Smooth muscle cell (in vitro differentiated cells): ENCODE measurements around the gene TOP3B. TPM values are rescaled to one million over a fixed set of nuclear protein-coding genes. Genes with fewer than 3 reads are reported as not detected.

ENCODE experiments used
- DNase-seq: peaks from one replicate; lab custom pipeline; 2025; ENCODE audit not compliant: unreplicated experiment; lab: John Stamatoyannopoulos, UW
- H2AFZ ChIP-seq: fragments of 200-600 bp; sonication (generic); 2 replicates; pipeline ENCODE4 v1.6.0; 2016; ENCODE audit warnings: antibody characterized with exemption, low read depth, mild to moderate bottlenecking
- H3F3A ChIP-seq: fragments of 200-600 bp; sonication (generic); 2 replicates; pipeline ENCODE4 v1.6.0; 2017; ENCODE audit warnings: antibody characterized with exemption, low read depth
- H3K27ac ChIP-seq: fragments of 200-600 bp; sonication (generic); 2 replicates; pipeline ENCODE4 v1.5.1; 2016; ENCODE audit warnings: low read depth, mild to moderate bottlenecking
- H3K27me3 ChIP-seq: fragments of 200-600 bp; sonication (generic); 2 replicates; pipeline ENCODE4 v1.6.1; 2016; ENCODE audit warnings: low read depth, mild to moderate bottlenecking
- H3K36me3 ChIP-seq: fragments of 200-600 bp; sonication (generic); 2 replicates; pipeline ENCODE4 v1.5.1; 2016; ENCODE audit warnings: low read depth
- H3K4me1 ChIP-seq: fragments of 200-600 bp; sonication (generic); 2 replicates; pipeline ENCODE4 v1.5.1; 2016; ENCODE audit warnings: low read depth
- H3K4me2 ChIP-seq: fragments of 200-600 bp; sonication (generic); 2 replicates; pipeline ENCODE4 v1.6.0; 2016; ENCODE audit warnings: mild to moderate bottlenecking
- H3K4me3 ChIP-seq: fragments of 200-600 bp; sonication (generic); 2 replicates; pipeline ENCODE4 v1.5.1; 2016; ENCODE audit warnings: mild to moderate bottlenecking
- H3K79me2 ChIP-seq: fragments of 200-600 bp; sonication (generic); 2 replicates; pipeline ENCODE4 v1.6.0; 2016; ENCODE audit warnings: low read depth, mild to moderate bottlenecking
- H3K9ac ChIP-seq: fragments of 200-600 bp; sonication (generic); 2 replicates; pipeline ENCODE4 v1.6.0; 2016; ENCODE audit warnings: low read depth
- H3K9me3 ChIP-seq: fragments of 200-600 bp; sonication (generic); replicated peaks from 2 replicates; pipeline ENCODE4 v1.5.1; 2016; ENCODE audit warnings: low read depth
- H4K20me1 ChIP-seq: fragments of 200-600 bp; sonication (generic); 2 replicates; pipeline ENCODE4 v1.6.0; 2016; ENCODE audit warnings: low read depth
- CTCF ChIP-seq: fragments of 200-600 bp; sonication (generic); IDR thresholded peaks from 2 replicates; pipeline ENCODE4 v1.5.1; 2017; ENCODE audit warnings: borderline replicate concordance, mild to moderate bottlenecking, antibody characterized with exemption; ENCODE audit not compliant: insufficient read depth, poor library complexity, severe bottlenecking
- WGBS: methylation state at CpG from one replicate; pipeline ENCODE4 v1.1.7; 2016; ENCODE audit warnings: low lambda C conversion rate; 5-methylcytosine and 5-hydroxymethylcytosine counted together
- polyA plus RNA-seq: library from polyadenylated mRNA; unstranded; fragments of >200 nt; fragmentation: Nextera tagmentation; extraction: Ambion mirVana; gene quantifications from 2 replicates; pipeline ENCODE4 v1.2.1, GENCODE V29; 2016
- total RNA-seq: library from RNA; depleted of rRNA; stranded (reverse); fragments of >200 nt; gene quantifications from 2 replicates; pipeline ENCODE4 v1.2.3, GENCODE V29; 2014

Gene TOP3B
- total and polyA plus RNA-seq, 2 experiments from 2014 or later, result 15.2 to 17.6 TPM

- Histone ChIP-seq H3F3A (no peaks in the 10 kb centered on the region), H3K9me3 (no peaks in the 10 kb centered on the region), H4K20me1 (no peaks in the 10 kb centered on the region), H3K36me3 (no peaks in the 10 kb centered on the region), H3K4me1 (no peaks in the 10 kb centered on the region), H3K9ac (no peak overlapping the region), H3K4me3 (no peak overlapping the region), H3K79me2 (no peaks in the 10 kb centered on the region), H3K27ac (no peak overlapping the region), H3K4me2 (no peak overlapping the region), H2AFZ (no peak overlapping the region), H3K27me3 (no peaks in the 10 kb centered on the region)
- no peak for DNase-seq
- WGBS, result 91% methylated on average over 17 of the region's 18 CpGs
- no peak for TF ChIP-seq CTCF
These were observed 21.3 kb downstream of the TOP3B start for GRCh38 chr22:21961127-21961867.

GRCh38 chr22:21960200-21961126 is 22.1 kb downstream of the TOP3B start:
- H3K9me3 ChIP-seq, result no peaks in the 10 kb centered on the region
- no peak overlapping the region for H3K27ac ChIP-seq
- no peak for TF ChIP-seq CTCF
- H3K4me3 ChIP-seq, result no peak overlapping the region
- no peaks in the 10 kb centered on the region for H3K27me3 ChIP-seq
- H3K79me2 ChIP-seq, result no peaks in the 10 kb centered on the region
- H3K4me1 ChIP-seq, result no peaks in the 10 kb centered on the region
- 99% methylated on average over 24 of the region's 24 CpGs for WGBS
- no peak for DNase-seq
- no peak overlapping the region for H2AFZ ChIP-seq
- H3K9ac ChIP-seq, result no peak overlapping the region
- no peaks in the 10 kb centered on the region for H4K20me1 ChIP-seq
- H3K4me2 ChIP-seq, result no peak overlapping the region
- no peaks in the 10 kb centered on the region for H3F3A ChIP-seq
- no peaks in the 10 kb centered on the region for H3K36me3 ChIP-seq

GRCh38 chr22:21959274-21960074 is 23.1 kb downstream of the TOP3B start:
- Histone ChIP-seq H4K20me1 (no peaks in the 10 kb centered on the region), H3K79me2 (no peaks in the 10 kb centered on the region), H3K27ac (no peak overlapping the region), H3K4me1 (no peaks in the 10 kb centered on the region), H3K27me3 (no peaks in the 10 kb centered on the region), H3K9me3 (no peaks in the 10 kb centered on the region), H3K4me3 (no peak overlapping the region), H2AFZ (no peak overlapping the region), H3F3A (no peaks in the 10 kb centered on the region), H3K36me3 (no peaks in the 10 kb centered on the region), H3K9ac (no peak overlapping the region), H3K4me2 (no peak overlapping the region)
- no peak for TF ChIP-seq CTCF
- no peak for DNase-seq
- 95% methylated on average over 18 of the region's 18 CpGs for WGBS
